PFSK-1 (cell line): ENCODE measurements around the gene VAPB.

ENCODE experiments used
- FOXP2 ChIP-seq: optimal IDR thresholded peaks from 2 replicates; pipeline ENCODE3; 2011; ENCODE audit warnings: borderline replicate concordance, control low read depth, inconsistent platforms; ENCODE audit not compliant: insufficient read depth; ENCODE audit errors: extremely low read length, extremely low read depth
- POLR2AphosphoS5 ChIP-seq: IDR thresholded peaks from 2 replicates; pipeline ENCODE4 v1.6.1; 2012; ENCODE audit warnings: low read depth, mild to moderate bottlenecking, control low read depth, low read length, moderate library complexity
- SIN3A ChIP-seq: IDR thresholded peaks from 2 replicates; pipeline ENCODE4 v1.6.1; 2012; ENCODE audit warnings: mild to moderate bottlenecking, low read length, moderate library complexity, borderline replicate concordance; ENCODE audit not compliant: insufficient read depth
- TAF1 ChIP-seq: IDR thresholded peaks from 2 replicates; pipeline ENCODE4 v1.6.1; 2012; ENCODE audit warnings: low read length, control low read depth, borderline replicate concordance; ENCODE audit not compliant: insufficient read depth

DNA sequence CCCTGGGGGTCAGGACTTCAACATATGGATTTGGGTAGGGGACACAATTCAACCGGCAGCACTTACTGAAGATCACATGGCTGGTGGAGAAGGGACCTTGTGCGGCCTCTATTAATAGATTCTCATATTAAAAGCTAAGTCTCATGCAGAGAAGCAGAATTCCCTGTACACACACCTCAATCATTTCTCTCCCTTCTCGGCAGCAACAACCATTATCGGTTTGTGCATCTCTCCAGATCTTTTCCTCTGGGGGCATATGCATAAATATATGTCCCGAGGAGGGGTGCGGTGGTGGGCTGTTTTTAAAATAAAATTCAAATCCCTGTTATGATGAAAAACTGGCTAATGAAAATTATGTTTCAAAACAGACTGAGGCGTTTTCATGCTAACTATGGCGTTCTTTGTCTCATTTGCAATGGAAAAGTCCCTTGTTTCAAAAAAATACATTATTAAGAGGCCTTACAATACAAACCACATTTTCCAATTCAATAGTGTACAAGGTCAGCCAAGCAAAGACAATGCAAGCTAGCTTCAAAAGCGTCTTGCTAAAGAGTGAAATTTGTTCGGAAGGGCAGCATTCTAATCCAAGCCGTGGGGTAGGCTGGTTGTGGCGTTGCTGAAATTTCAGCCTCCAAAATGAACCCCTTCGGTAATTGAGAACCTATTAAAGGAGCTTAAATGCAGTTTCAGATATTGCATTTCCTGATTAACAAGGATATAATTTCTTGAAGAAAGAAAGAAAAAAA, 108.9 kb downstream of the VAPB start:
- TF ChIP-seq TAF1, result no peak
- no peak for TF ChIP-seq SIN3A
- no peak for TF ChIP-seq POLR2AphosphoS5
- no peak for TF ChIP-seq FOXP2
